ENCODE results near the gene MYO5B.

MYO5B gene

DNA sequence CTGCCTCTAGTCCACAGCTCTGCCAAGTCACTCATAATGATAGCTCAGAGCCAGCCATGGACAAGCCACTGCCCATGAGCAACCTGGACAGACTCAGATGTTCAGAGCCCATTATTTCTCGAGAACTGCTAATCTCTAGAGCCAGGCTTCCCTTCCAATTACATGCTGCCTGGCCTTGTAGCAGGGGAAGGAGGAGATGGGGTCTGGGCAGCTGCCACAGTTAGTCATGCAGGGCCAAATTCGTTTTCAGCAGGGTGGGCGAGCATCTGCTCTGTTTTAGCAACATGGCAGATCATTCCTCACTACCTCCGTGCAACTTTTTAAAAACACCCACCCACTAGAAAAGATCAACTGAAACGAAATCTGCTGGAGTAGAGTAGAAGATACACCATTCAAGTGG is 141.8 kb downstream of the MYO5B start:
- H3K4me3 Mint-ChIP-seq: no peak overlapping the region
- peaks cover 9% of the 10 kb centered on the region for H3K27me3 Mint-ChIP-seq (ENCODE audit: low read depth)
- H3K4me1 Mint-ChIP-seq: no peaks in the 10 kb centered on the region
- peaks cover 2% of the 10 kb centered on the region for H3K9me3 Mint-ChIP-seq
- H3K36me3 Mint-ChIP-seq (ENCODE audit: low read depth): peaks cover 4% of the 10 kb centered on the region
- TF ChIP-seq, protein P1, sequence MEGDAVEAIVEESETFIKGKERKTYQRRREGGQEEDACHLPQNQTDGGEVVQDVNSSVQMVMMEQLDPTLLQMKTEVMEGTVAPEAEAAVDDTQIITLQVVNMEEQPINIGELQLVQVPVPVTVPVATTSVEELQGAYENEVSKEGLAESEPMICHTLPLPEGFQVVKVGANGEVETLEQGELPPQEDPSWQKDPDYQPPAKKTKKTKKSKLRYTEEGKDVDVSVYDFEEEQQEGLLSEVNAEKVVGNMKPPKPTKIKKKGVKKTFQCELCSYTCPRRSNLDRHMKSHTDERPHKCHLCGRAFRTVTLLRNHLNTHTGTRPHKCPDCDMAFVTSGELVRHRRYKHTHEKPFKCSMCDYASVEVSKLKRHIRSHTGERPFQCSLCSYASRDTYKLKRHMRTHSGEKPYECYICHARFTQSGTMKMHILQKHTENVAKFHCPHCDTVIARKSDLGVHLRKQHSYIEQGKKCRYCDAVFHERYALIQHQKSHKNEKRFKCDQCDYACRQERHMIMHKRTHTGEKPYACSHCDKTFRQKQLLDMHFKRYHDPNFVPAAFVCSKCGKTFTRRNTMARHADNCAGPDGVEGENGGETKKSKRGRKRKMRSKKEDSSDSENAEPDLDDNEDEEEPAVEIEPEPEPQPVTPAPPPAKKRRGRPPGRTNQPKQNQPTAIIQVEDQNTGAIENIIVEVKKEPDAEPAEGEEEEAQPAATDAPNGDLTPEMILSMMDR (IDR thresholded peaks at IDR 0.05; ENCODE audit: unreplicated experiment in 3 of 3): no peak
- no peak overlapping the region for H3K27ac Mint-ChIP-seq

DNA sequence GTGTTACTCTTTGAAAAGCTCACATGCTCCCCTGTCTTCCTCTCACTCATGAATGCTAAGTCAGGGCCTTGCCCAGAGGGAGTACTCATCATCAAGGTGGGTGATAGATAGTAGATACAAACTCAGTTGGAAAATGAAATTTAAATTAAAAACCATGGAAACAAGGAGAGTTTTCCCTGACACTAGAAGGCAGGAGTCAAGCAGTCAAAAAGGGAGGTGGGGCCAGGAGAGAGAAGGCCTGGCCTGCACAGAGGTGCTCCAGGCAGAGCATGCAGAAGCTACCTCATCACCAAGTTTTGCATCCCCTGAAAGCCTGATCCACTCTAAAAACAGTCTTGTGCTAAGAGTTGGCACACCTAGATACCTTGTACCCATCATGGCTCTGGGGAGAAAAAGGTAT is 143.7 kb downstream of the MYO5B start:
- peaks cover 4% of the 10 kb centered on the region for H3K36me3 Mint-ChIP-seq (ENCODE audit: low read depth)
- H3K27me3 Mint-ChIP-seq (ENCODE audit: low read depth): peaks cover 5% of the 10 kb centered on the region
- peaks cover 2% of the 10 kb centered on the region for H3K9me3 Mint-ChIP-seq
- H3K4me1 Mint-ChIP-seq: no peaks in the 10 kb centered on the region
- H3K4me3 Mint-ChIP-seq: no peak overlapping the region
- TF ChIP-seq, protein P1 (IDR thresholded peaks at IDR 0.05; ENCODE audit: unreplicated experiment in 3 of 3): peak in 1 of 3 experiments; percentile 18
- H3K27ac Mint-ChIP-seq: no peak overlapping the region

DNA sequence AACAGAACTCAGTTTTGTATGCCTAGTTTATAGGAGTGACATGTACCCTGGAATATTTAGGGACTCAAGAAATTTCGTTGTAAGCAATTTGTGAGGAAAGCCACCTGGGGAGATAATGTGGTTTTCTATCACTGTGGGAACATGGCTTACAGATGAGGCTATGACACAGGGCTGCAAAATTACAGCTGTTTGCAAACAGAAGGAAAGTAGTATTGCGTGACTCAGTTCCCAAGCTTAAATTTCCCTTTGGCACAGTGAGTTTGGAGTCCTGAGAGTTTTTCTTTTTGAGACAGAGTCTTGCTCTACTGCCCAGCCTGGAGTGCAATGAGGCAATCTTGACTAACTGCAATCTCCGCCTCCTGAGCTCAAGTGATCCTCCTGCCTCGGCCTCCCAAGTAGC is 149.8 kb downstream of the MYO5B start:
- Mint-ChIP-seq H3K4me3 (no peak overlapping the region), H3K9me3 (no peaks in the 10 kb centered on the region), H3K36me3 (ENCODE audit: low read depth) (no peaks in the 10 kb centered on the region), H3K27me3 (ENCODE audit: low read depth) (peaks cover 4% of the 10 kb centered on the region), H3K4me1 (no peaks in the 10 kb centered on the region), H3K27ac (no peak overlapping the region)
- TF ChIP-seq, protein P1 (IDR thresholded peaks at IDR 0.05; ENCODE audit: unreplicated experiment in 3 of 3): no peak

DNA sequence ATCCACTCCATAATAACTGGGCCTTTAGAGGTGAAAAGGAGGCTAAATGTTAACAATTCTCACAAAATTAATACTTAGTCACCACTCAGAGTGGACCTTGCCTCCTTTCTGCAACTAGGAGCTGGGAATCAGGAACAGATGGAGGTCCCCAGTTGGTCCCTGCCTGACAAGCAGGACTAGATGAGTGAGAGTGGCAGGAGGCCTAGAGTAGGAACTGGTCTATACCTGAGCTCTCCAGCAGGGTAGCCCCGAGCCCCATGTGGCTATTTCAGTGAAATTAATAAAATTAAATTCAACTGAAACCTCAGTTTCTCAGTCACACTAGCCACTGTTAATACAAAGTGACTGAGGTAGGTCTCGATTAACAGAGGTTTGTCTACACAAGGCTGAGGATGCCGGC is 150.5 kb downstream of the MYO5B start:
- peaks cover 4% of the 10 kb centered on the region for H3K27me3 Mint-ChIP-seq (ENCODE audit: low read depth)
- no peaks in the 10 kb centered on the region for H3K9me3 Mint-ChIP-seq
- TF ChIP-seq, protein P1 (IDR thresholded peaks at IDR 0.05; ENCODE audit: unreplicated experiment in 3 of 3): peak in 1 of 3 experiments; percentile 19
- H3K36me3 Mint-ChIP-seq (ENCODE audit: low read depth): no peaks in the 10 kb centered on the region
- no peaks in the 10 kb centered on the region for H3K4me1 Mint-ChIP-seq
- H3K27ac Mint-ChIP-seq: no peak overlapping the region
- H3K4me3 Mint-ChIP-seq: no peak overlapping the region

DNA sequence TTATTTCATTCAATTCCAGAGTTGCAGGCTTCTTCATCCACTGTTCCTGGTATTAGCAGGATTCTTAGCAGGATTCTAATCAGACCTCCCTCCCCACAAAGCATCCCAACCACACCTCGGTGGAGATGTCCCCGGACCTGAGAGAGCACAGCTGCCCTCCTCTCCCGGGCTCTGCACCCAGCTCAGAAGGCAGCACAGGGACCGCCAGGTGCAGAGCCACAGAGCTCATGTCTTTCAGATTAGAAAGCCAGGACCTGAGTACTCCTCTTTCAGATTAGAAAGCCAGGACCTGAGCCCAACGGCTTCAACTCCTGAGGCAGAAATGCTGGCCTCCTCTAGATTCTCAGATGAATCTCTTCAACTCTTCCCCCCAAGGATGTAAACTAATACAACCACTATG is 152.3 kb downstream of the MYO5B start:
- TF ChIP-seq, protein P1 (IDR thresholded peaks at IDR 0.05; ENCODE audit: unreplicated experiment in 3 of 3): no peak
- Mint-ChIP-seq H3K4me3 (no peak overlapping the region), H3K4me1 (no peaks in the 10 kb centered on the region), H3K27ac (no peak overlapping the region), H3K36me3 (ENCODE audit: low read depth) (peaks cover 3% of the 10 kb centered on the region), H3K9me3 (peaks cover 2% of the 10 kb centered on the region), H3K27me3 (ENCODE audit: low read depth) (peaks cover 4% of the 10 kb centered on the region)

DNA sequence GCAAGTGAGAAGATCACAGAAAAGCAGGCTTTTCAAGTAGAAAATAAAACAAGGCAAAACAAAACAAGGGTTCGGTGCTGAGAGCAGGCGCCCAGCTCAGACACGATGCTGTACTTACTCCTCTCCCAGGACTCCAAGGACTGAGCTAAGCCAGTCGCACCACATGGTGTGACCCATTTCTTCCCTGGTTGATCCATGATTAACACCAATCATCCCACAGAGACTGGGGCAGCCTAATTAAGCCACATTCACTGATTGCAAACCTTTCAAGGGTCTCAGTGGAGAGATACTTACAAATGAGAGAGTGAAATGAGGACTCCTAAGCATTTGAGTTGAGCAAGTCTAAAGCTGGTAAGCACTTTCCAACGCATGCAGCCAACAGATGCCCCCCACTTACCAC is 155.2 kb downstream of the MYO5B start:
- no peak overlapping the region for H3K27ac Mint-ChIP-seq
- H3K27me3 Mint-ChIP-seq (ENCODE audit: low read depth): peaks cover 4% of the 10 kb centered on the region
- peaks cover 2% of the 10 kb centered on the region for H3K9me3 Mint-ChIP-seq
- TF ChIP-seq, protein P1 (IDR thresholded peaks at IDR 0.05; ENCODE audit: unreplicated experiment in 3 of 3): no peak
- H3K4me1 Mint-ChIP-seq: no peaks in the 10 kb centered on the region
- H3K4me3 Mint-ChIP-seq: no peak overlapping the region
- H3K36me3 Mint-ChIP-seq (ENCODE audit: low read depth): peaks cover 3% of the 10 kb centered on the region
